ENCODE data around the gene NPAS3. TPM values are rescaled to one million over a fixed set of nuclear protein-coding genes. Genes with fewer than 3 reads are reported as not detected.

NPAS3 gene
- total RNA-seq, 4 donors from 2014 or later = 0.19 to 2.1 (median 1.7) TPM; not detected in 1

DNA sequence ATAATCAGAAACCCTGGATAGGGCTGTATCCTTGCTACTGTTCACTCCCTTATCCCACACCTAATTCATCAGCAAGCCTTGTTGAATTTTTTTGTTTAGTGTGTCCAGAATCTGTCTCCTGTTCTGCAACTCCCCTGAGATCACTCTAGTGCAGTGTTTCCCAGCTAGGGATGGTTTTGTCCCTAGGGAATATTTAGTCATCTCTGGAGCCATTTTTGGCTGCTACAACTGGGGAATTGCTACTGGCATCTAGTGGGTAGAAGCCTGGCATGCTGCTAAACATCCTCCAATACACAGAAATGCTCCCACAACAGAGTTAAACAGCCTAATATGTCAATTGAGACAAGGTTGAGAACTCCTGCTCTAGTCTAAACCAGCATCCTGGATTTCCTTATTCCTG lies 248.0 kb downstream of the NPAS3 start:
- Histone ChIP-seq H3K36me3 (no peaks in the 10 kb centered on the region), H3K4me1 (no peaks in the 10 kb centered on the region), H3K4me3 (no peak overlapping the region), H3K27ac (no peak overlapping the region), H3K27me3 (no peaks in the 10 kb centered on the region), H3K9me3 (no peaks in the 10 kb centered on the region)
- no peak for DNase-seq
- TF ChIP-seq, protein P1, sequence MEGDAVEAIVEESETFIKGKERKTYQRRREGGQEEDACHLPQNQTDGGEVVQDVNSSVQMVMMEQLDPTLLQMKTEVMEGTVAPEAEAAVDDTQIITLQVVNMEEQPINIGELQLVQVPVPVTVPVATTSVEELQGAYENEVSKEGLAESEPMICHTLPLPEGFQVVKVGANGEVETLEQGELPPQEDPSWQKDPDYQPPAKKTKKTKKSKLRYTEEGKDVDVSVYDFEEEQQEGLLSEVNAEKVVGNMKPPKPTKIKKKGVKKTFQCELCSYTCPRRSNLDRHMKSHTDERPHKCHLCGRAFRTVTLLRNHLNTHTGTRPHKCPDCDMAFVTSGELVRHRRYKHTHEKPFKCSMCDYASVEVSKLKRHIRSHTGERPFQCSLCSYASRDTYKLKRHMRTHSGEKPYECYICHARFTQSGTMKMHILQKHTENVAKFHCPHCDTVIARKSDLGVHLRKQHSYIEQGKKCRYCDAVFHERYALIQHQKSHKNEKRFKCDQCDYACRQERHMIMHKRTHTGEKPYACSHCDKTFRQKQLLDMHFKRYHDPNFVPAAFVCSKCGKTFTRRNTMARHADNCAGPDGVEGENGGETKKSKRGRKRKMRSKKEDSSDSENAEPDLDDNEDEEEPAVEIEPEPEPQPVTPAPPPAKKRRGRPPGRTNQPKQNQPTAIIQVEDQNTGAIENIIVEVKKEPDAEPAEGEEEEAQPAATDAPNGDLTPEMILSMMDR (IDR thresholded peaks at IDR 0.05) = no peak
- no peak for TF ChIP-seq POLR2A (IDR thresholded peaks at IDR 0.05)

DNA sequence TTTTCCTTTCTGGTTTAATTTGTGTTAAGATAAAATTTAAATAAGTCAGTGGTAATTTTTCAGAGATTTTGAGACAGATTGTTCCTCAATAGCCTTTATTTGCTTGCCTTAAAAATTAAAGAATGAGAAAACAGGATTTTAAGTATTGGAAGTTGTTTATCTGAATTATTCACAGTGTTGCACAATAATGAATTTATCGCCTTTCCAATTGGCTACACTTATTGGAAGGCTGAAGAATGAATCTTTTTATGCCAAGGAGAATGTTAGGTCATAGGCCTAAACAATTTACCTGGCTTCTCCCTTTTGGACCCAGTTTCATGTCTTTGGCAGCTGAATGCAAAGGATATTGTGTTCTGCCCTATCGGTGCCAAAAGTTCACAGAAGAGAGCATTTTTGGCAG lies 250.2 kb downstream of the NPAS3 start:
- no peaks in the 10 kb centered on the region for H3K27me3 ChIP-seq
- DNase-seq = no peak
- TF ChIP-seq, protein P1 (IDR thresholded peaks at IDR 0.05) = no peak
- TF ChIP-seq POLR2A (IDR thresholded peaks at IDR 0.05) = no peak
- no peaks in the 10 kb centered on the region for H3K9me3 ChIP-seq
- no peaks in the 10 kb centered on the region for H3K4me1 ChIP-seq
- H3K27ac ChIP-seq = no peak overlapping the region
- H3K4me3 ChIP-seq = no peak overlapping the region
- no peaks in the 10 kb centered on the region for H3K36me3 ChIP-seq

DNA sequence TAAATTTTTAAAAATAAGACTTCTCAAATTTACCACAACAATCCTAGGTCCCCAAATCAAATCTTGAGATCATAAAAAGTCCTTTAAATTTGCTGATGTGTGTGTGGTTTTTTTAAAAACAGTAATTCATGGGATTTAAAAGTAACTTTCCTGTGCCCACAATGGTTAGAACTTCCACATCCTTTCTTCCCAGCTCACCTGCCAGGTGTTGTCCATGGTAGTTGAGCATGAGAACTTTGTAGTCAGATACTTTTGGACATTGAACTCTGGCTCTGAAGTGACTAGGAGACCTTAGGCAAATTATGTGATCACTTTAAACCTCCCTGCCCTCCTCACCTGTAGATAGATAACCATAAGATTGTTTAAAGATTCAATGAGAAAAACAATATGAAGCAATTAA lies 253.2 kb downstream of the NPAS3 start:
- DNase-seq = no peak
- Histone ChIP-seq H3K27me3 (no peaks in the 10 kb centered on the region), H3K36me3 (no peaks in the 10 kb centered on the region), H3K4me1 (no peaks in the 10 kb centered on the region), H3K4me3 (no peak overlapping the region), H3K27ac (no peak overlapping the region), H3K9me3 (no peaks in the 10 kb centered on the region)
- no peak for TF ChIP-seq POLR2A (IDR thresholded peaks at IDR 0.05)
- TF ChIP-seq, protein P1 (IDR thresholded peaks at IDR 0.05) = no peak

DNA sequence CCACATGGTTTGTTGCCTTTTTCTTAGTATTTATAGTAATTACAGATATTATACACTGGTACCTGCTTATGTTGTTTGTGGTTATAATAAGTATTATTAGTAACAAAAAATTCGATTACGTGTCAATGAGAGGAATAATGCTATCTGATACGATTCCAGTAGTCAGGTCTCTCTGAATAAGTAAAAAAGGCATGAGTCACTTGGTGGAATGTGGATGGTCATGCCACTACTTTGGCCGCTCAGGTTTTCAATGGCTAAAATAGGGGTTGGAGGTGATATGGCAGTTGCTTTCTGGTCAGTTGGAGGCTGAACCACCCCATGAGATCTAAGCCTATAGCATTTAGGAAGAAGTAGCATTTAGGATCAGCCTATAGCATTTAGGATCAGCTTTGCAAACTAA lies 255.9 kb downstream of the NPAS3 start:
- Histone ChIP-seq H3K27me3 (no peaks in the 10 kb centered on the region), H3K9me3 (no peaks in the 10 kb centered on the region), H3K4me1 (no peaks in the 10 kb centered on the region), H3K36me3 (no peaks in the 10 kb centered on the region), H3K4me3 (no peak overlapping the region), H3K27ac (no peak overlapping the region)
- TF ChIP-seq, protein P1 (IDR thresholded peaks at IDR 0.05) = no peak
- DNase-seq = no peak

DNA sequence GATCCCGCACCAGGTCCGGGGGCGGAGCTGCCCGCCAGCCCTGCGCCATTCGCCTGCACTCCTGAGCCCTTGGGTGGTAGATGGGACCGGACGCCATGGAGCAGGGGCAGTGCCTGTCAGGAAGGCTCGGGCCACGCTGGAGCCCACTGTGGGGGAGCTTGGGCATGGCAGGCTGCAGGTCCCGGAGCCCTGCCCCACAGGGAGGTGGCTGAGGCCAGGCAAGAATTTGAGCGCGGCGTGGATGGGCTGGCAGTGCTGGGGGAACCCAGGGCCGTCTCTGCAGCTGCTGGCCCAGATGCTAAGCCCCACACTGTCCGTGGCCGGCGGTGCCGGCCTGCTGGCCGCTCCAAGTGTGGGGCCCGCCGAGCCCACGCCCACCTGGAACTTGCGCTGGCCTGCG lies 260.0 kb downstream of the NPAS3 start:
- Histone ChIP-seq H3K36me3 (no peaks in the 10 kb centered on the region), H3K27me3 (no peaks in the 10 kb centered on the region), H3K4me1 (no peaks in the 10 kb centered on the region), H3K4me3 (no peak overlapping the region), H3K9me3 (no peaks in the 10 kb centered on the region), H3K27ac (no peak overlapping the region)
- TF ChIP-seq, protein P1 (IDR thresholded peaks at IDR 0.05) = no peak
- no peak for TF ChIP-seq POLR2A (IDR thresholded peaks at IDR 0.05)
- DNase-seq = no peak

DNA sequence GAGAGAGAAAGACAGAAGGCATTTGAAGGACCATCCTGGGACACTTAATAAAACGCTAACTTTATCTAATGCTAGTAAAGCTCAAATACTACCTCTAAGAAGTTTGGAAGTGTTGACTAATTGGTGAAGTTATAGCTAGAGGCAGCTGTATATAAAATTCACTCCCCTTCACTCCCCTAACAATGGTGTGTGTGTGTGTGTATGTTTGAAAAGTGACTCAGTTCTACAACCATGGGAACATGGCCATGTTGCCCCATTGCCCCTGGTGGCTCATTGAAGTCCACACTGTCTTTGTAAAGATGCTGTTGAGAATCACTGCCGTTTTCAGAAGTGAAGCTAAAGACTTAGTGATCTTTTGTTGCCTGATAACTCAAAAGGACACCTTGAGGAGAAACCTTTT lies 262.4 kb downstream of the NPAS3 start:
- DNase-seq = no peak
- Histone ChIP-seq H3K27ac (no peak overlapping the region), H3K4me3 (no peak overlapping the region), H3K27me3 (no peaks in the 10 kb centered on the region), H3K4me1 (no peaks in the 10 kb centered on the region), H3K9me3 (no peaks in the 10 kb centered on the region), H3K36me3 (no peaks in the 10 kb centered on the region)
- no peak for TF ChIP-seq POLR2A (IDR thresholded peaks at IDR 0.05)
- TF ChIP-seq, protein P1 (IDR thresholded peaks at IDR 0.05) = no peak
